NOMO-1 treated with dmso at 0.1 percent for 144 hours (cell line): Measurements from ENCODE around the gene USP13.
A peak's percentile ranks its signal among the peaks of the same experiment; 100 is the strongest.

Experiments used
- DNase-seq: peaks from one replicate; lab custom pipeline; 2025; ENCODE audit not compliant: unreplicated experiment; lab: John Stamatoyannopoulos, UW

USP13 gene

DNA sequence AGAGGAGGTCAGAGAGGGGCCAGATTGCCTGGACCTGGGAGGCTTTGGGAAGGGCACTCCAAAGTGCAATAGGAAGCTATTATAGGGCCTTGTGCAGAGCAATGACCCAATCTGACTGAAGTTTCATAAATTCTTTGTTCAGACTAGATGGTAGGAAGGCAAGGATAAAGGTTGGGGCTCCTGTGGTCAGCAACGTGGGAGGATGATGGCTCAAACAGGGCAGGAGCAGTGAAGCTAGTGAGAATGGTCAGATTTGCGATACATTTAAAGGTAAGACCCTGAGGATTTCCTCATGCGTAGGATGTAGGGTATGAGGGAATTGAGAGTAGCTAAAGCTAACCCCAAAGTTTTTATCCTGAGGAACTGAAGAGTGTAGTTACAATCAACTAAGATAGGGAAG, 139.0 kb downstream of the USP13 start:
- DNase-seq = no peak

DNA sequence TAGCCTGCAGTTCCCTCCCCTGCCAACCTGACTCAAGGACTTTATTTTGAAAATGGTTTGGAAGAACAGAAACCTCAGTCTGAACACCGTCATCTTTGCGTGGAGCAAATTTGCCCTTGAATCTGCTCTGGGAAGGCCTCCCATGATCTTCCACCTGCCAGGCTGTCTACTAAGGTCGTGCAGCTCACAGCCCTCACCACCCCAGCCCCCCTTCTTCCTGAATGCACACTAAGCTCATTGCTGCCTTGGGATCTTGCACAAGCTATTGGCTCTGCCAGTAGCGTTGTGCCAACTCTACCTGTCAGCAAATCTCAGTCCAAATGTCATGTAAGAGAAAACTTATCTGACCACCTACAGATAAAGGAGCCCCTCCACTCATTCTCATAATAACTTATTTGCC, 141.5 kb downstream of the USP13 start:
- DNase-seq = no peak

DNA sequence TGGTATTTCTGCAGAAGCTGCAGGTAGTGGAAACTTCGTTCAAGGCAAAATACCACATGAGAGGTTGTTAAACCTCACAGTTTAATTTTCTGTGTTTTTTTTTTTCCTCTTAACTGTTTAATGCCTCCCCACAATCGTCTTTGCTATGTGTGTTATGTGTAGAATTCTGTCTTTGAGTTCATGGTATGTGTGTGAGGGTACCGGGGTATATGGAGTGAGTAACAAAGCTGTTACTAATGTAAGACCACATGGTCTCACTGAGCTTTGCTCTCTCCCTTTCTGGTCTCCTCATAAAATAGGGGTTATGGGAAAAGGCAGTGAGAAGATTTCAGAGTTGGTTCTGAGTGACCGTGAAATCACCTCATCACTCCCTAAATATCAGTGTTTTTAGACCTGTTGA, 143.6 kb downstream of the USP13 start:
- DNase-seq = no peak

DNA sequence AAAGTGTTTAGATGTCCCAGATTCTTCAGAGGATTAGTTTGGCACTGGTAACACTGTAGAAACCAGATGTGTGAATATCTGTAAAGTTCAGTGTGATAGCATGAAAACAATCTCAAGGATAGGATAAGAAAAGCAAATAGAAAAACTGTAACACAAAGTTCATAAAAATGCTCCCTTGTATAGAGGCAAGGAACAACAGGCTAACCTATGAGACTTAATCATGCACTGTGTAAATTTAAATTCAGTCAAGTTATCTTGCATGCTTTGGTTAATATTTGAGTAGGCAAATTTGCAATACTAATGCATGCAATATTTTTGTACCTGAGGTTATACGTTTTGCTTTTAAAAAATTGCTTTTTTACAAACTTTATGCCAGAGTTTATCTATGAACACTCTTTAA, 144.4 kb downstream of the USP13 start:
- no peak for DNase-seq

DNA sequence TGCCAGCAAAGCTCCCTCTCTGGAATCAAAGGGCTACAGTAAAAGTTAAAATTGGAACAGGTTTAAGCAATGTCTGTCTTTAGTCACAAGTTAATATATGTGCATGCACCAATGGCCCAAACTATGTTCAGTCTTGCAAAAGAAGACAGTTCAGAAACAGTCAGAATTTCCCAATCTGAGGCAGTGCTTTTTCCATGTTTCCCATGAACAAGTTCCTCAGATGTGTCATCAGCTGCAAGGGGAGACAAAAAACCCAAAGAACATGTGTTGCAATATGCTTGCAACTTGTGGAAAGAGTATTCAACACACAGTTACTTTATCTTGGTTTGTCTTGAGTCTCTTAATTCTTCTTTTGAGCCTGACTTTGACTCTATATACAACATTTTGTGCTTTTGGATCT, 148.4 kb downstream of the USP13 start:
- peak; percentile 14 for DNase-seq

DNA sequence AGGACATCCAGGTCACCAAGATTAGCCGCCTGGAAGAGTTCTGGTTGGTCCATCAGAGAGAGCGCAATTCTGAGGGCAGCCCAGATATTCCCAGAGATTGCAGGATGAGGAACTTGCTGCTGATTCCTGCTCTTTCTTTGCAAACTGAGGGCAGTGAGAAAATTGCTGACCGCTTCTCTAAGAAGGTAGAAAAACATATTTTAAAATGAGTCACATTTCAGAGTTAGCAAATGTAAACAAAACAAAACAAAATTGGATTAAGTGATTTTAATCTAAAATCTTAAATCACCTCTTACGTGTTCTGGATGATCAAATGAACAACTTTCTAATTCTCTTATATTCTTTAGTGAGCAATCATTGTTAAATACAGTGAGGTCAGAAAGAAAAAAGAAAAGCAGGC, 149.0 kb downstream of the USP13 start:
- no peak for DNase-seq

DNA sequence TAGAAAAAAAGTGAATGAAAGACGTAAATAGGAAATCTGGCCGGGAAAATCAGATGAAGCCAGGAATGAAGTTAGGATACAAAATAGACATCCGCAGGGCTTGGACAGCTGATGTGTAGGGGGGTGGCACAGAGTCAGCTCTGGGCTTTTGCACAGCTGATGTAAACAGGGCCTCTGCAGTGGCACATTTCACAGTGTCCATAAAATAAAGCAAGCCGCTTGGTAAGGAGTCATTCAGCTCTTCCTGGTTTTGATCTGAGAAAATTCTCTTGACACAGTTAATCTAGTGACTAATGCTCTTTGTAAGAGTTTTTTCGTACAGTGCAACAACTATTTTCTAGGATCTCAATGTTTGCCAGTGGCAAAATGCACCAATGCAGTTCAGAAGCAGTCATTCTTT, 153.3 kb downstream of the USP13 start:
- DNase-seq = no peak

DNA sequence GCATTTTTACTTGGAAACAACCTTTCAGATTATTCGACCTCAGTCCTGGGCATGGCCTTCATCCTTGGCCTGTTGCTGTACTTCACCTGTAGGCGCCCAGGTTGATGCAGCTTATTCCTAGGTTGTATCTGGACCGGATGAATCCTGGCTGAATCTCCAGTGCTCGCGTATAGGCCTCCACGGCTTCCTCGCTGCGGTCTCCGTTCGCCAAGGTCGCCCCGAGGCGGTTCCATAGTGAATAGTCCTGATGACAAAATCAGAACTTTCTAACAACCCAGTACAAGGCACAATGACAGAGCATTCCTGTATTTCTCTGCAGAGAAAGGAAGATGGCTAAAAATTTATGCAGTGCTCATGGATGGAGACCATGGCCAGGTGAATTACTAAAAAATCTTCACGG, 154.7 kb downstream of the USP13 start:
- no peak for DNase-seq

DNA sequence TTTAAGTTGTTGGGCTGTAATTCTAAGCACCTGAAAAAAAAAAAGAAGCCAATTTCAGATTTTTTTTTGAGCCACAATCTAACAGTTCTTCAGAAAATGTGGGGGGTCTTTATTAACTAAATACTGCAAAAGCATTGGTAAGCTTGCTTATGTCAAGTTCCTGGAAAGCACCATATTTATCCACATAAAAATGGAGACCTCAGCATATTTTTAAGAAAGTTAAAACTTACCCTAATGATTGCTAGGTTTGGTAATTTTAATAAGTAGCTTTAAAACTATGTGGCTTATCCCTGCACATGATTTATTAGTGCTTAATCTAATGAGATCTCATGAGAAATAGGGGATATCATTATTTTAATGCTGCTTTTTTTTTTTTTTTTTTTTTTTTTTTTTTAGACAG, 156.8 kb downstream of the USP13 start:
- no peak for DNase-seq

DNA sequence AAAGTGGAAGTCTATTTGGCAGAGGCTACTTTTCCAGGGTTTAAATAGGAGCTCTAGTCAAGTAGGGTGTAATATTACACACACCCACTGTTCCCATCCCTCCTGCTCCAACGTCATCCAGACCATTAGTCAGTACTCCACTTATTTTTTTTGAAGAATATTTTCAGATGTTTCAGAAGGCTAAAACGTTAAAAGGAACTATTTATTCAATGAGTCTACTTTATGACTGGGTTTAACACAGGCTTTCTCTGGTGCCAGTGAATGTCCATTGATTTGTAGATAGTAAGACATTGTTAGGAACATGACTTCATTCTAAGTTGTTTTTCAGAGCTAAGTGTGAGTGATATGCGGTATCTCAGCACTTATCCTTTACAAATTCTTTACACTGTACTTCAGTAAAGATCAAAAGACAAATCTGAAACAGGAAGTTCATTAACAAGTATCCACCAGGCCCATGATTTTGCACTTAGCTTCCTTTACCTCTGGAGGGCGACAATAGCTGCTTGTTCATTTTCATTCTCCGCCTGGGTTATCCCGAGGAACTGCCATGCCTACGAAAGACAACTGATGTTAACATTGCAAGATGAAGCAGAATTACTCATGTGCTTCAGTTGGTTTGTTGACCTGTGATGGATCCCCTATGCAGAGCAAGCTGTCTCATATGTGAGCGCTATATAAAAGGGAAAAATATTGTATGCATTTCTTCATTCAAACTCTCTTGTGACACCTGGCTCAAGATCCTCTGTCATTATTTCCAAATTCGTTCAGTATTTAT, 158.7 kb downstream of the USP13 start:
- DNase-seq = peak; percentile 82

DNA sequence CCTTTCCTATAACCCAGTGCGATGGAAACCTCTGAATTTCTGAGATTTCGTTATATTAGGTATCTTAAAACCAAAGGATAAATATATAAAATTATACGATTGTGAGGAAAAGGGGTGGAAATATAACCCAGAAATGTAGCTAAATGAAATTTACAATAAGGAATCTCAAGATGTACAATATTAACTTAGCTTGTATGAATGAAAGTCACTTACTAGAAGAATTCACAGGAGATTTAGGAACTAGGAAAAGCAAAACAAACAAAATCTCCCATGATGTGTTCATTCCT, 159.2 kb downstream of the USP13 start:
- no peak for DNase-seq

DNA sequence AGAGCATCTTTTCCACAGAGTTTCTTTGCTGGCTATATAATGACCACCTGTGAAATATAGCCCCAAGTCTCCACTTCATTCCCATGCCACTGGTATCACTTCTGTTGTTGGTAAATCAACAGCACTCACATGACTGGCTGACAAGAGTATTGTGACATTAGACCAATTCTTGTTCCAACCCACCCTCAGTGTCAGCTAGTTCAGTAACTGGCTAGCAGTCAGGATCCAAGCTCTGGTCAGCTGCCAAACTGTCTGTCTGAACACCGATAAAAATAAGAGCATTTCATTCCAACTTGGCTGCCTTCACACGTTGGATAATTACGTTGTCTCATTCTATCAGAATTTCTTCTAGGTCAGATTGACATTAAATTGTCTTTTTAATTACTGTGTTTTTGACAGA, 166.5 kb downstream of the USP13 start:
- DNase-seq = no peak

DNA sequence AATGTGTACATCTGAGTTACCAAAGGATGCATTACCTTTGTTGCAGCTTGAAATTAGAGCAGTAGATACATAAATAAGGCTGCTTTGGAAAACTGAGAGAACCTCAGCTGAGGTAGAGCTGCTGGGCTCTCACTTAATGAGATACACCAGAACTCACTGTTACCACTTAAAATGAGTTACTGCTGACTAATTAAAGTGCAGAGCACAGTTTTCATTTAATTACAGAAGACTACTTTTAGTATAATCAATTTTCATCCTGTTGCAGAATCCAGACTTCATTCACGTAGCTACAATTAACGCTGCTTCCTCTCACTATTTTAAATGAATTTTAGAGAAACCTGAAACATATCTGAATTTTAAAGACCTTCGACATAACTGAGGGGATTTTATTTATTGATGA, 169.5 kb downstream of the USP13 start:
- no peak for DNase-seq

DNA sequence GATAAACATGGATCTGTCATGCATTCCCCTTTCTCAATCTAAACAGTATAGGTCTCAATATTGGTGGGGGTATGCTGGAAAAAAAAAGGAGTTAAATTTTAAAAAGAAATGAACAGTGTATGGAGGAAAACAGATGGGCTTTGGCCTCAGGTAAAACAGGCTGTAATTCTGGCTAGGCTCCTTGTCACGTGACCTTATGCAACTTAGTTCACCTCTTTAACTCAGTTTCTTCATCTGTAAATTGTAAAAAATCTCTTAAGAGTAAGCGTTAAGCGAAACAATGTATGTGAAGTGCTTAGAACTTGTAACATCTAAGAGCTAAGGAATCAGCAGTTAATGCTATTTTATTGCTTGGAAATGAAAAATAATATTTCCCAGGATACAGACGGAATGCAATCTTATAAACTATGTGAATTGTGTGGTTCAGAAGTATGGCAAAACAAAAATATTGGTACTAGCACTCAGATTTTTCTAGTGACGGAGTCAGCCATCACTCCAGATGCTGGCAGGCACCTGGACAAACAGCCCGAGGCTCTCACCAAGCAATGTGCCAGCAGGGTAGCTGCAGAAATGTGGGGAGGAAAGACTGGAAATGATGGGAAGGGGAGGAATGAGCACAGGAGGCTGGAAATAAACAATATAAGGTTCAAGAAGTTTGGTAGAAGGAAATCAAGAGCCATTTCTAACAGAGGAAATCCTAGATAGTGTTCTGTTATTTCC, 172.8 kb downstream of the USP13 start:
- DNase-seq = no peak

DNA sequence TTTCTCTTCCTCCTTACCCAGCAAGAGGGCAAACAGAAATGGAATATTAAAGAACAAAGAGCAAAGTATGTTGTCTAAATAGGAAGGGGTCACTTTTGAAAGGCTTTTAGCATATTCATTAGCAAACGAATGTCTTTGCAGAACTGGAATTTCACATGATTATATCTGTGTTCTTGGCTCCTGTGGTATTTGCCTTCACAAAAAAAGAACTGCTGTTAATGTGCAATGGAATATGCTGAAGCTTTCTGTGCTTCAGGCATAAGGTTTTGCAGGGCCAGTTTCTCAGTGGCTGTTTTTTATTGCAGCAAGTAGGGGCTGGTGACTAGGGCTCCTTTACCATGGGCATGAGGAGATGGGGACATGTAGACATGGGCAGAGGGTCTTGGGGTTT, 173.4 kb downstream of the USP13 start:
- no peak for DNase-seq

DNA sequence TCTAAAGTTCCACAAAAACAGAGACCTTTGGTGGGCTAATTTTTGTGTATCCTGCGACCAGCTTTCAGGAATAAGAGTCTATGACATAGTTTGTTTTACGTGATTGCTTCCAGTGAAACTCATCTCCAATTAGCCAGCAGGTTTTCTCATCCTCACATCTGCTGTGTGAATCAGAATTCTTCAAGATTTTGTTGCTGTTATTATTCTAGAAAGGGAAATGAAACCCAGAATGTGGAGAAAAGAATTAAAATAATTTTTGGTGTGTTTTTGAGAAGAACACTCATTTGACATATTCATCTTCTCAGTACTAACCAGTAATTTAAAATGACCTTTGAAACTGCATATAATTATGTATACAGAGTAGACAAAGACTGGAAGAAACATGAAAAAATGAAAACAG, 175.9 kb downstream of the USP13 start:
- DNase-seq = no peak

DNA sequence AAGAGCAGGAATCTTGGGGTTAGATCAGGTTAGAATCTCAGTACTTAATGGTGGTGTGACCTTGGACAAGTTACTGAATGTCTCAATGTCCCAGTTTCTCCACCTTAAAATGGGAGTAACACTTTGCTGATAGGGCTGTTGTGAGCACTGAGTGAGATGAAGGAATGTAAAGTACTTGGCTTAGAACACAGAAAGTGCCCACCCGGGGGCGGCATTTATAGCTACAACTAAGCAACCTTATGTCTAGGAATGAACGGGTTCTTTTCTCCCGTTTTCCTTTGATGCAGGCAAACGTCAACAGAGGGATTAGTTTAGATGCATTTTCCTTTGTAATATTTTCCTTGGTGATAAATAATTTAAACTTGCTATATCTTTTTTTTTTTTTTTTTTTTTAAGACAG, 176.6 kb downstream of the USP13 start:
- no peak for DNase-seq

DNA sequence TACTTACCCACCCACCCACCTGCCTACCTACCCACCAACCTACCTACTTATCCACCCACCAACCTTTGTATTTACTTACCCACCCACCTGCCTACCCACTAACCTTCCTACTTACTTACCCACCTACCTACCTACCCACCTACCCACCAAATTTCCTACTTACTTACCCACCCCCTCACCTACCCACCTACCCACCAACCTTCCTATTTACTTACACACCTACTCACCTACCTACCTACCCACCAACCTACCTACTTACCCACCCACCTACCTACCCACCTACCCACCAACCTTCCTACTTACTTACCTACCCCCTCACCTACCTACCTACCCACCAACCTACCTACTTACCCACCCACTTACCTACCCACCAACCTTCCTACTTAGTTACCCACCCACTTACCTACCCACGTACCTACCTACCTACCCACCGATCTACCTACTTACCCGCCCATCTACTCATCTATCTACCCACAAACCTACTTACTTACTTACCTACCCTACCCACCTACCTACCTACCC, 179.6 kb downstream of the USP13 start:
- no peak for DNase-seq

DNA sequence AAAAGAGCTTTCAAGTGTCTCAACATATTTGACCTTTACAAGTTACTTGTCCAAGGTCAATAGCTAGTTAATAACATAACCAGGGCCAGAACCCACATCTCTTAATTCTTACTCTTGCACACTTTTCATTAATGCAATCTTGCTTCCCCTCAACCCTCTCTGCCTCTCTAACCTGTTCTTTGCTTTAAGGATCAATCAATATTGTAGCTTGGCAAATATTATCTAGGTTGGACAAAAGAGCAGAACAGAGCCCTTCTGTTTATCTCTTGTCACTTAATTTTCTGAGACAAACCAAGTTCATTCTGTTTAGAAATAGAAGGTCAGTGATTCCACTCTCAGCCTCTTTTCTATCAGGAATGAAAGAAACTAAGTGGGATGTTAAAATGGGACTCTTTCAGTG, 180.5 kb downstream of the USP13 start:
- DNase-seq = no peak

DNA sequence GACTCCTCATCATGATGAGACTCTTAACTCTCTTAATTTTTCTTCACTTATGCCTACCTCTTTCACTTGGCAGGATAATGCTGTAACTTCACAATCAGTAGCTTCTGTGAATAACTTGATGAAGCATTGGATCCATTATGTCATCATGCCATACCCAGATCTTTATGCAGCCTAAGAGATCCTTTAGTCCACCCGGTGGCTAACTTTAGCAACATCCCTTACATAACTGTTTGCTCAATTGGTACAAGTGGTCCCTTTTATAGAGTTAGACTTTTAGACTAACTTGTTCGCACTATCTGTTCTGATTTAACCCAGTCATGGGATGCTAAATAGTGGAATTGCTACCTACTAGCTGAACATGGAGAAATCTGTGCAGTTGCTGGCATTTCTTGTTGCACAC, 184.5 kb downstream of the USP13 start:
- DNase-seq = no peak
